ENCODE measurements around the gene MET.
A peak's percentile ranks its signal among the peaks of the same experiment; 100 is the strongest.

Gene MET

GRCh38 chr7:116802746-116803152 is 130.8 kb downstream of the MET start:
- no peak overlapping the region for H3K4me3 ChIP-seq (ENCODE audit: control insufficient read depth, low read depth, low read length)
- DNase-seq (ENCODE audit: low read depth): no peak
- peak; percentile 52 for TF ChIP-seq CTCF (IDR thresholded peaks at IDR 0.05; ENCODE audit: control insufficient read depth, insufficient read depth, low read depth, low read length, missing control alignments)

DNA sequence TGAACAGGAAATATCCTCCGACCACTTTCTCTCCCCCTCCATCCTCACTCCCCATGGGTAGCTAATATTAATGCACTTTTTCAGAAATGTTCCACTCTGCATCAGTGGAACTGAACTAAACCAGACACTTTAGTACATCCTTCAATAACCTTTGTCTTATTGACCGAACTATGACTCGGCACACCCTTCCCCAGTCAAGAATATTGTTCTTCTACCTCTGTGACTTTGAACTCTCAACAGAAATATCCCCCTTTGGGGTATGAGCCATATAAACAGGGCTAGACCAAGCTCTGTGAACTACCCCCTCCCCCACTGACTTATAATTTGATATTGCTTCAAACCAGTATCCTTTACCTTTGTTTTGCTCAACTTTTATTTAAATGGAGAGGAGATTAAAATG is 132.5 kb downstream of the MET start:
- H3K4me3 ChIP-seq (ENCODE audit: control insufficient read depth, low read depth, low read length): no peak overlapping the region
- DNase-seq (ENCODE audit: low read depth): no peak
- no peak for TF ChIP-seq CTCF (IDR thresholded peaks at IDR 0.05; ENCODE audit: control insufficient read depth, insufficient read depth, low read depth, low read length, missing control alignments)

DNA sequence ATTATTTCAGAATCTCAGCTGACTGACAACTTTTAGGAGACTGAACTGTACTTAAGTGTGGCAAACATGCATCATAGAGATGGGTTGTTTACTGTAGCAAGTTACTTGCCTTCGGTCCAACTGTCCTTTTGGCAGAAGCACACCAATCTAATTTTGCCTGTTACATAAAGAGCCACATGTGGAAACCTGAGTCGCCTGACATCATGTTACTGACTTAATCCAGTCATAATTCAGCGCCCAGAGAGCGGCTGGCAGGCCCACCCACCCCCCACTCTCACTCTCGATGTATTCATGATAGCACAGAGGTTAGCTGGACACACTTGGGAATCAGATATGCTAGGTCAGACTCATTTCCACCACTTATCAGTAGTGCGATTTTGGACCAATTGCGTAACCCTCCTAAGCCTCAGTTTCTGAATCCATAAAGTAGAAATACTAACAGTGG is 133.1 kb downstream of the MET start:
- DNase-seq (ENCODE audit: low read depth): peak; percentile 46

DNA sequence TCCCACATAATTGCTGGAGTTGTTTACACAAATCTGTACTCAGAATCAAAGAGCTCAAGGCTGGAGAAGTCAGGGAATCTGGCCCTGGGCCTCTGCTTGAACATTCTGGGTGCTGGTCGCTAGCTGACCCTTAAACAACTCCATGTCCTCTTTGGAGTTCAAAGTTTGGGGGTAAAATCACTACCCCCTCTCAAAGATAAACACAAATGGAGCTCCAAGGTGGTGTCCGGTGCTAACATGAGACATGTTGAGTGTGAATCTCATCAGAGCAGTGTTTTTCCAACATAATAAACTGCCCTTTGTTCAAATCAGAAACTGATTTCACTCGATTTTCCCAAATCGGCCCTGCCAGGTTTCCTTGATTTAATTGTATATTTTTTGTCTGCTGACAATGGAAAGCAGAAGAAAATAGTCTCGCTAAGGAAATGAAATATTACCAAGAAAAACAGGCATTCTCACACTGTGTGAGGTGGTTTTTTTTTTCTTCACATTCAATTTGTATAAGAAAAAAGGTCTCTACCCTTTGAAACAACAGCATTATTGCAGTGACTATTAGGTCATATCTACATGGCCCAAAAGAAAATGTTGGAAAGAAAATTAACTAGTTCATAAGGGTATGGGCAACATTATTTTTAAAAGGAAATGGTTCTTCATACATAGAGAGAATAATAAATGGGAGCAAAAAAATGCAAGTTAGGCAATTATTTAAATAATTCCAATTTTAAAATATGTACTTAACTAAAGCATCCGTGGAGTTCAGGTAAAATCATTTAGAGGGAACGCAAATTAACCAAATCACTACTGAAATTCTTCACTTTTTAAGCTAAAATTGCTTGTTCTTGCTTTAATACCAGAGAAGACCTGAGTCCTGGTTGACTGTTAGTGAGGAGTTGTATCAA is 134.3 kb downstream of the MET start:
- TF ChIP-seq CTCF (IDR thresholded peaks at IDR 0.05; ENCODE audit: control insufficient read depth, insufficient read depth, low read depth, low read length, missing control alignments): no peak
- no peak overlapping the region for H3K4me3 ChIP-seq (ENCODE audit: control insufficient read depth, low read depth, low read length)
- no peak for DNase-seq (ENCODE audit: low read depth)

More for the DNA sequence above, 133.1 kb downstream of the MET start:
- no peak overlapping the region for H3K4me3 ChIP-seq (ENCODE audit: control insufficient read depth, low read depth, low read length)
- no peak for TF ChIP-seq CTCF (IDR thresholded peaks at IDR 0.05; ENCODE audit: control insufficient read depth, insufficient read depth, low read depth, low read length, missing control alignments)

DNA sequence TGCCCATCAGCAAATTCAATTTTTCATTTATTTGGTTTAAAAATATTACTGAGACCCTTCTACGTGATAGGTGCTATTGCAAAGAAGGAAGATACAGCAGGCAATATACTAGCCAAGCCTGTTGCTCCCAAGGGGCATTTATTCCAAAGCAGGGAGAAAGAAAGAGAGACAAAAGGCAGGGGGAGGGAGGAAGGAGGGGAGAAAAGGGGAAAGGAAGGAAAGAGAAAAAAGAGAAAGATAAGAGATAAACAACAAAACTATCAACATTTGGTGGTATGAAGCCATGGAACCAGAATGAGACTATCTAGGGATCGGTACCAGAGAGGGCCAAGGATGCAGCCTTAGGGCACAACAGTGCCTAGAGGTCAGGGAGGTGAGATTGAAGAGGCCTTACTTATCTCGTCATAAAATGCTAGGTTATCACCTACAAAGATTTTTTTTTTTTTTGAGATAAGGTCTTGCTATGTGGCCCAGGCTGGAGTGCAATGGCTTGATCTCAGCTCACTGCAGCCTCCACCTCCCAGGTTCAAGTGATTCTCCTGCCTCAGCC is 135.1 kb downstream of the MET start:
- H3K4me3 ChIP-seq (ENCODE audit: control insufficient read depth, low read depth, low read length): no peak overlapping the region
- DNase-seq (ENCODE audit: low read depth): no peak
- no peak for TF ChIP-seq CTCF (IDR thresholded peaks at IDR 0.05; ENCODE audit: control insufficient read depth, insufficient read depth, low read depth, low read length, missing control alignments)

- peak; percentile 38 for DNase-seq (ENCODE audit: low read depth)
- peak; percentile 50 for TF ChIP-seq CTCF (IDR thresholded peaks at IDR 0.05; ENCODE audit: control insufficient read depth, insufficient read depth, low read depth, low read length, missing control alignments)
- no peak overlapping the region for H3K4me3 ChIP-seq (ENCODE audit: control insufficient read depth, low read depth, low read length)
These were observed 137.8 kb downstream of the MET start for GRCh38 chr7:116809636-116810266.
